ENCODE data around the gene ACTR2. TPM values are rescaled to one million over a fixed set of nuclear protein-coding genes. Genes with fewer than 3 reads are reported as not detected.

The ACTR2 gene
- total and polyA plus RNA-seq, 9 of the 15 experiments (the other 6 are each of a cell fraction or from before 2014, with no cell fraction given) = 47.3 to 239 (median 108) TPM

GRCh38 chr2:65182570-65182969 is 45.1 kb upstream of the ACTR2 start:
- peaks cover 3 to 8% of the 10 kb centered on the region in 2 experiments; a peak in 3 of 5 replicates for H3K4me1 ChIP-seq (replicated peaks in 1 of 2; ENCODE audit: control insufficient read depth in 2 of 2, insufficient read depth in 2 of 2, low read length in 2 of 2)
- 17% methylated on average over 5 of the region's 5 CpGs for WGBS (ENCODE audit: insufficient coverage, low coverage, missing lambda C conversion rate)
- H3K27me3 ChIP-seq (ENCODE audit: control insufficient read depth in 2 of 2, insufficient read depth in 2 of 2, low read length in 2 of 2) = peaks cover 0 to 3% of the 10 kb centered on the region in 2 experiments; a peak in 1 of 5 replicates
- intact Hi-C loops (cut with micrococcal nuclease) = no loop called here
- no peaks in the 10 kb centered on the region for H3K79me2 ChIP-seq (ENCODE audit: control insufficient read depth, insufficient read depth, low read length)
- H3K9me3 ChIP-seq (replicated peaks; ENCODE audit: control insufficient read depth, insufficient read depth, low read depth, low read length) = no peaks in the 10 kb centered on the region
- in situ Hi-C loops (cut with MboI) = no loop called here
- no peak overlapping the region for H3K27ac ChIP-seq (ENCODE audit: extremely low read depth, low read depth, low read length)
- ChIA-PET CTCF (ENCODE audit: low intra/inter-chr PET ratio) (no interaction called here), POLR2A (no interaction called here)
- no peak for DNase-seq (ENCODE audit: extremely low read depth in 1 of 4, low spot score in 3 of 4)
- no peak overlapping the region for H2AFZ ChIP-seq (ENCODE audit: low read depth, low read length)
- H3K9ac ChIP-seq (ENCODE audit: insufficient read depth in 1 of 2, low read depth in 2 of 2, low read length in 2 of 2) = no peak overlapping the region
- no peak for FAIRE-seq
- ATAC-seq = no peak
- H3K9me1 ChIP-seq (ENCODE audit: control insufficient read depth, insufficient read depth, low read length) = no peaks in the 10 kb centered on the region
- no peak overlapping the region for H3K4me3 ChIP-seq
- H3K4me2 ChIP-seq (ENCODE audit: insufficient read depth, low read length) = no peak overlapping the region
- no TSS peak for BruUV-seq (replicated peaks)
- H3K36me3 ChIP-seq (ENCODE audit: control insufficient read depth, insufficient read depth, low read length) = no peaks in the 10 kb centered on the region
- no peak for TF ChIP-seq FOXA1 (IDR thresholded peaks at IDR 0.05; ENCODE audit: borderline replicate concordance)
- TF ChIP-seq ZNF143 (CRISPR knock-in tag; IDR thresholded peaks at IDR 0.05) = no peak
- no peak for TF ChIP-seq MAFK (IDR thresholded peaks at IDR 0.05; ENCODE audit: low read length)
- no peak for TF ChIP-seq RBM34 (IDR thresholded peaks at IDR 0.05; ENCODE audit: borderline replicate concordance, insufficient read depth, low read length)
- no peak for TF ChIP-seq C11orf30 (IDR thresholded peaks at IDR 0.05; ENCODE audit: low read depth)
- no peak for TF ChIP-seq KLF6 (CRISPR knock-in tag; IDR thresholded peaks at IDR 0.05; ENCODE audit: borderline replicate concordance)
- no peak for TF ChIP-seq SLC30A9 (CRISPR knock-in tag; IDR thresholded peaks at IDR 0.05)
- TF ChIP-seq NR3C1 (CRISPR knock-in tag; IDR thresholded peaks at IDR 0.05) = no peak
- no peak for TF ChIP-seq LCOR (CRISPR knock-in tag; IDR thresholded peaks at IDR 0.05)
- TF ChIP-seq HDAC1 (IDR thresholded peaks at IDR 0.05) = no peak
- TF ChIP-seq KAT7 (CRISPR knock-in tag; IDR thresholded peaks at IDR 0.05; ENCODE audit: borderline replicate concordance) = no peak
- H4K20me1 ChIP-seq (replicated peaks; ENCODE audit: control insufficient read depth, insufficient read depth, low read length) = no peaks in the 10 kb centered on the region

All from K562 (cell line).